ENCODE data around the gene RNF225. TPM values are rescaled to one million over a fixed set of nuclear protein-coding genes. Genes with fewer than 3 reads are reported as not detected.
"Not testable (repeated sequence)": the region's sequence is repeated elsewhere in the genome, so short reads cannot be mapped to it uniquely, and the experiment has no call there.

RNF225 gene
- total RNA-seq: under 1 TPM in 1 of 3 donors, not detected in 2; 0.39 TPM
- not detected for total RNA-seq (2013)

DNA sequence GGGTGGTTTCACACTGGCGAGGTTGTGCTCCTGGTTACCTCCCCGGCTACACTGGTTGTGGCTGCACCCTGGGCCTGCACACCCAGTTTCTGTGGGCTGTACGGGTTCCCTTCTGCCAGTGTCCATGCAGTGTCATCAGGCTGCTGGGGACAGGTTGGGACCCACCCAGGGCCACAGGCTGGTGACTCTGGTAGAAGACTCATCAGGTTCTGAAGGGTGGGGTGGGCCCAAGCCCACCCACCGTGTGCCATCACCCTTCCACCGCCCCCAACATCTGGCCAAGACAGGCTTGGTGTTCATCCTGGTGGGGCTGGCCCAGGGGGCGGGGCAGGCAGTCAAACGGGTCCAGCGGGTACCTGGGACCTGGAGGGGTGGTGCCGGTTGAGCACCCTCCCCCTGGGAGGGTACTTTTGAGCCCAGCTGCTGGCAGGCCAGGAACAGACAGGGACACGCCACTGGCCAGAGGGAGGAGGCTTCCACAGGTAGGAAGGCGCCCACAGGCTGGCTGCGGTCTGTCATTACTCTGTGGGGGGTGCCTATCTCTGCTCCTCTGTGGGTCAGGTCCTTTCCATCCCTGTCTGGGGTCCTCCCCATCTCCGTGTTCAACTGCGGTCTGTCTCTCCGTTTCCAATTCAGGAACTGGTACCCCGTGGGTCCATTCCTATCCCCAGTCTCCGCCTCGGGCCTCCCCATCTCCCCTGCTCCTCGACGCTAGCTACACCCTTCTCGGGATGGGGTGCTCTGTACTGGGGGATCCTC is at the start of gene RNF225:
Gene RNF225 (plus strand): TSS at position 437 of the 759 bp plus-strand sequence. CDS start 434 bp downstream, outside the sequence.
- Histone ChIP-seq H3K36me3 (ENCODE audit: control insufficient read depth, insufficient read depth, low read length) (peaks cover 29% of the 10 kb centered on the region), H3K4me3 (ENCODE audit: low read length) (no peak within 1 kb of the TSS), H3K27me3 (ENCODE audit: control insufficient read depth, insufficient read depth, low read length) (peaks cover 10% of the 10 kb centered on the region), H3K27ac (ENCODE audit: low read length) (no peak within 1 kb of the TSS), H3K4me1 (ENCODE audit: control insufficient read depth, insufficient read depth, low read length) (peaks cover 5% of the 10 kb centered on the region), H3K9me3 (ENCODE audit: control insufficient read depth, insufficient read depth, low read length) (no peaks in the 10 kb centered on the region)
- 59% methylated on average over 21 of the region's 21 CpGs for WGBS (ENCODE audit: insufficient coverage)
- no peak within 1 kb of the TSS for H3K27ac Mint-ChIP-seq
- TF ChIP-seq, protein P1, sequence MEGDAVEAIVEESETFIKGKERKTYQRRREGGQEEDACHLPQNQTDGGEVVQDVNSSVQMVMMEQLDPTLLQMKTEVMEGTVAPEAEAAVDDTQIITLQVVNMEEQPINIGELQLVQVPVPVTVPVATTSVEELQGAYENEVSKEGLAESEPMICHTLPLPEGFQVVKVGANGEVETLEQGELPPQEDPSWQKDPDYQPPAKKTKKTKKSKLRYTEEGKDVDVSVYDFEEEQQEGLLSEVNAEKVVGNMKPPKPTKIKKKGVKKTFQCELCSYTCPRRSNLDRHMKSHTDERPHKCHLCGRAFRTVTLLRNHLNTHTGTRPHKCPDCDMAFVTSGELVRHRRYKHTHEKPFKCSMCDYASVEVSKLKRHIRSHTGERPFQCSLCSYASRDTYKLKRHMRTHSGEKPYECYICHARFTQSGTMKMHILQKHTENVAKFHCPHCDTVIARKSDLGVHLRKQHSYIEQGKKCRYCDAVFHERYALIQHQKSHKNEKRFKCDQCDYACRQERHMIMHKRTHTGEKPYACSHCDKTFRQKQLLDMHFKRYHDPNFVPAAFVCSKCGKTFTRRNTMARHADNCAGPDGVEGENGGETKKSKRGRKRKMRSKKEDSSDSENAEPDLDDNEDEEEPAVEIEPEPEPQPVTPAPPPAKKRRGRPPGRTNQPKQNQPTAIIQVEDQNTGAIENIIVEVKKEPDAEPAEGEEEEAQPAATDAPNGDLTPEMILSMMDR (IDR thresholded peaks at IDR 0.05): no peak
- DNase-seq (no peak), ATAC-seq (no peak)
- intact Hi-C loops (cut with micrococcal nuclease): no loop called here
- H3K4me3 Mint-ChIP-seq: no peak within 1 kb of the TSS
- H3K27me3 Mint-ChIP-seq (ENCODE audit: low read depth in 2 of 2): peaks cover 0 to 20% of the 10 kb centered on the region in 2 donors
- no peaks in the 10 kb centered on the region for H3K9me3 Mint-ChIP-seq
- peaks cover 2 to 6% of the 10 kb centered on the region in 2 donors for H3K4me1 Mint-ChIP-seq
- peaks cover 8% of the 10 kb centered on the region for H3K36me3 Mint-ChIP-seq

DNA sequence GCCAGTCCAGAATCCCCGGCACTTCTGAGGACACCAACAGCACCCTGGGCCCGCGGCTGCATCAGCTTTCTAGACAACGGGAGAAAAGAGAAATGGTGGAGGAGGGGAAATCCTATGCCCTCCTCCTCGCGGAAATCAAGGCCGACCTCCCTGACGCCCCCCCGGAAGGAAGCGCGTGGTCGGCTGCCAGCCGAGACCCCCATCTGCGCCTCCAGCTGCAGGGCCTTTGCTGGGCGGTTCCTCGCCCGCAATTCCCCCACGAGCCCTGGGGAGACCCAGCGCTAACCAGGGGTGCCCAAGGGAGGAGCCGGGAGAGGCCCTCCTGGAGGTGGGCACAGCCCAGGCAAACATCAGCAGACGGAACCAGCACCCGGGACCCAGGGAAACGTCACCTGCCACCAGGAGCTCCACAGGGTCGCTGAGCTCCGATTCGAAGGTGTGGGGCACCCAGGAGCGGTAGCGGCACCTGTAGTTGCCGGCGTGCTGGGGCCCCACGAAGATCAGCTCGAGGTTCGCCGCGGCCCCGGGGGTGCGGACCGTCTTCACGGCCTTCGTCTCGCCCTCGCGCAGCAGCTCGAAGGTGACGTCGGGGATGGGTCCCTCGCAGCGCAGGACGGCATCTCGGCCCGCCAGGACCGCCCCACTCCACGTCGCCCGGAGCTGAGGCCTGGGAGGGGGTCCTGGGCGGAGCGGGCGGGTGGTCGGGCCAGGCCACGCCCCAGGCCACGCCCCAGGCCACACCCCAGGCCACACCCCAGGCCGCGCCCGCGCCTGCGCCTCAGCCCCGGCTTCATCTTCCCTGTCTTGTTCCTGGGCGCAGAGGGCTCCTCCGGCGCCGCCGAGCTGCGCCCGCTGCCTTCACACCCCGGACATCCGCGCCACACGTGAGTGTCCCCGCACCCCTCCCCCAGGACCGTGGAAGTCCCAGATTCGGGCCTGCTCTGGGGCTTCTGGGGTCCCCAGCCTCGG is 48.2 kb upstream of the RNF225 start:
- peak overlapping the region; percentile 62 for H3K4me3 ChIP-seq (ENCODE audit: low read length)

DNA sequence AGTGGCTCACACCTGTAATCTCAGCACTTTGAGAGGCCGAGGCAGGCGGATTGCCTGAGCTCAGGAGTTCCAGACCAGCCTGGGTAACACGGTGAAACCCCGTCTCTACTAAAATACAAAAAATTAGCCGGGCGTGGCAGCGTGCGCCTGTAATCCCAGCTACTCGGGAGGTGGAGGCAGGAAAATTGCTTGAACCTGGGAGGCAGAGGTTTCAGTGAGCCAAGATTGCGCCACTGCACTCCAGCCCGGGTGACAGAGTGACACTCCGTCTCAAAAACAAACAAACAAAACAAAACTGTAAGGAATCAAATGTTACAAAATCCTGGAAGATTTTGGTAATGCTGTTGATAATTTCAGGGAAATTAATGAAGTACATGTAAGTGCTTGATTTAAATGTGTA is 47.4 kb upstream of the RNF225 start:
- ATAC-seq; intact Hi-C loops (cut with micrococcal nuclease); H3K9me3 Mint-ChIP-seq; H3K27me3 ChIP-seq (ENCODE audit: control insufficient read depth, insufficient read depth, low read length); H3K27ac ChIP-seq (ENCODE audit: low read length); H3K9me3 ChIP-seq (ENCODE audit: control insufficient read depth, insufficient read depth, low read length); DNase-seq; H3K36me3 ChIP-seq (ENCODE audit: control insufficient read depth, insufficient read depth, low read length); H3K36me3 Mint-ChIP-seq: not testable (repeated sequence)
- Histone ChIP-seq H3K4me1 (ENCODE audit: control insufficient read depth, insufficient read depth, low read length) (peaks cover 23% of the 10 kb centered on the region), H3K4me3 (ENCODE audit: low read length) (peak overlapping the region; percentile 45)
- H3K27ac Mint-ChIP-seq: peak overlapping the region; percentile 14 to 80
- H3K4me3 Mint-ChIP-seq: peak overlapping the region; percentile 90
- H3K27me3 Mint-ChIP-seq (ENCODE audit: low read depth in 2 of 2): peaks cover 0 to 27% of the 10 kb centered on the region in 2 donors
- H3K4me1 Mint-ChIP-seq: peaks cover 6 to 15% of the 10 kb centered on the region in 2 donors
- WGBS (ENCODE audit: insufficient coverage): 29% methylated on average over 10 of the region's 12 CpGs

More for the DNA sequence above, 48.2 kb upstream of the RNF225 start:
- Mint-ChIP-seq H3K4me1 (peaks cover 6 to 15% of the 10 kb centered on the region in 2 donors), H3K27me3 (ENCODE audit: low read depth in 2 of 2) (peaks cover 0 to 24% of the 10 kb centered on the region in 2 donors), H3K27ac (peak overlapping the region; percentile 14 to 80), H3K36me3 (no peaks in the 10 kb centered on the region), H3K9me3 (no peaks in the 10 kb centered on the region), H3K4me3 (peak overlapping the region; percentile 90)
- Histone ChIP-seq H3K9me3 (ENCODE audit: control insufficient read depth, insufficient read depth, low read length) (no peaks in the 10 kb centered on the region), H3K27ac (ENCODE audit: low read length) (peak overlapping the region; percentile 65), H3K4me1 (ENCODE audit: control insufficient read depth, insufficient read depth, low read length) (peaks cover 23% of the 10 kb centered on the region), H3K27me3 (ENCODE audit: control insufficient read depth, insufficient read depth, low read length) (no peaks in the 10 kb centered on the region), H3K36me3 (ENCODE audit: control insufficient read depth, insufficient read depth, low read length) (no peaks in the 10 kb centered on the region)
- ATAC-seq: peak; percentile 85 to 91 (median 86)
- intact Hi-C loops (cut with micrococcal nuclease): no loop called here
- WGBS (ENCODE audit: insufficient coverage): 2% methylated on average over 82 of the region's 82 CpGs
- DNase-seq: peak; percentile 34 to 81
- TF ChIP-seq, protein P1 (IDR thresholded peaks at IDR 0.05): no peak

DNA sequence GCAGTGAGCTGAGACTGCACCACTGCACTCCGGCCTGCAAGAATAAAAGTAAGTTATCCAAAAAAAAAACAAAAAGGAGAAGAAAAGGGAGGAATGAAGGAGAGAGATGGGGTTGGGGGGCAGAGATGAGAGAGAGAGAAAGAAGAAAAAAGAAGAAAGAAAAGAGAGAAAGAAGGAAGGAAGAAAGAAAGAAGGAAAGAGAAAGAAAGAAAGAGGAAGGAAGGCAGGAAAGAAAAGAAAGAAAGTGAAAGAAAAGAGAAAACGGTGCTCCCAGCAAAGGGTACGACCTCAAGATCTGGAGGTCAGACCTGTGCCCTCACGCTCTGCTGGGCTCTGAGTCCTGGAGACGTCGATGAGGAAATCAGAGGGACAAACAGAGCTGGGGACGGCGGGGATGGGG is 45.9 kb upstream of the RNF225 start:
- H3K4me1 ChIP-seq (ENCODE audit: control insufficient read depth, insufficient read depth, low read length): peaks cover 23% of the 10 kb centered on the region
- no peaks in the 10 kb centered on the region for H3K36me3 Mint-ChIP-seq
- H3K4me3 Mint-ChIP-seq: no peak overlapping the region
- no peak overlapping the region for H3K4me3 ChIP-seq (ENCODE audit: low read length)
- TF ChIP-seq, protein P1 (IDR thresholded peaks at IDR 0.05): no peak
- no peaks in the 10 kb centered on the region for H3K9me3 Mint-ChIP-seq
- H3K27me3 ChIP-seq (ENCODE audit: control insufficient read depth, insufficient read depth, low read length): no peaks in the 10 kb centered on the region
- peaks cover 0 to 29% of the 10 kb centered on the region in 2 donors for H3K27me3 Mint-ChIP-seq (ENCODE audit: low read depth in 2 of 2)
- WGBS (ENCODE audit: insufficient coverage): 73% methylated on average over 8 of the region's 8 CpGs
- DNase-seq: no peak
- peaks cover 6 to 15% of the 10 kb centered on the region in 2 donors for H3K4me1 Mint-ChIP-seq
- no peak overlapping the region for H3K27ac Mint-ChIP-seq
- no peaks in the 10 kb centered on the region for H3K36me3 ChIP-seq (ENCODE audit: control insufficient read depth, insufficient read depth, low read length)
- ATAC-seq: no peak
- H3K9me3 ChIP-seq (ENCODE audit: control insufficient read depth, insufficient read depth, low read length): no peaks in the 10 kb centered on the region
- intact Hi-C loops (cut with micrococcal nuclease): no loop called here
- H3K27ac ChIP-seq (ENCODE audit: low read length): no peak overlapping the region
